GM21526 (cell line): ENCODE data around the gene DACT3.
A peak's percentile ranks its signal among the peaks of the same experiment; 100 is the strongest.

ENCODE experiments used
- ATAC-seq: cut with Tn5 transposase; IDR thresholded peaks from one replicate; pipeline ENCODE4 v1.9.1; 2021; ENCODE audit warnings: moderate library complexity; ENCODE audit not compliant: unreplicated experiment, low FRiP score

Gene DACT3

GRCh38 chr19:46601318-46602224 is 59.4 kb downstream of the DACT3 start, which contains the start of gene CALM3:
TSS of gene CALM3 (plus strand) at chr19:46601330. CDS start at chr19:46601435, 105 bp downstream.
- ATAC-seq = peak; percentile 45

DNA sequence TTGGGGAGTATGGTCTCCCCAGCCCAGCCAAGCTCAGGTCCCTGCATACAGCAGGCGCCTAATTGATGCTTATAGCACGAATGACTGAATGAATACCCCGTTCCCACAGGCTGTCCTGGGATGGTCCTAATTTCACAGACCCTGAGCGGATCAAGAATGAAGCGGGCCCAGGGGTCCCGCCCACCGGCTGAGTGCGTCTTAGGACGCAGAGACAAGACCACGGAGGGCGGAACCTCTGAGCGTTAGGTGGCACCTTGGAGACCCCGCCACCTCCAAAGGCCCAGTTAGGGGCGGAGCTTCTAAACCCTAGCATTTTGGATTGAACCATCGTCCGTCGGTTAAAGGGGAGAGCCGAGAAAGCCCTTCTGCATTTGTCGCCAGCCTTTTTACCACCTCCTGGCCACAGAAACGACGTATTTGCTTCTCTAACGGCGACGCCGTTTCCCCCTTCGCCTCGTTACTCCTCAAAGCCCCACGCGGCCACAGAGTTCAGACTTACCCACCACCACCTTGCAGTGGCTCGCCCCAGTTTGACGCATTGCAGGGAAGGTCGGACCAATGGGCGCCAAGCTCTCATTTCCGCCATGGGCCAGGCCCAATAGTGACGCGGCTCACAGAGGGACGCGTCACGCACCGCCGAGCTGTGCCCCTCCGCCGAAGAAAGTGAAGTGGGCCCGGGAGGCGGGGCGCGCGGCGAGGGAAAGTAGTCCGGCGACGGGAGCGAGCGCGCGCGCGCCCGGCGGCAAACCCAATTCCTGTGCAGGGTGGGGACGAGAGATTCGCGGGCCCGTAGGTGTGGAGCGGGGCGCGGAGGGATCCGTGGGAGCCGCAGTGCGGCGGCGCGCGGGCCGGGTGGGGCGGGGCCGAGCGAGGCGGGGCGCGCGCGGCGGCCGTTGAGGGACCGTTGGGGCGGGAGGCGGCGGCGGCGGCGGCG is 60.3 kb downstream of the DACT3 start:
- peak; percentile 80 for ATAC-seq

- no peak for ATAC-seq
Observed at GRCh38 chr19:46599716-46600373, 61.1 kb downstream of the DACT3 start.

GRCh38 chr19:46598372-46598917 is 62.5 kb downstream of the DACT3 start:
- no peak for ATAC-seq
